GM12878 (cell line): ENCODE data around the gene SF3A1. TPM values are rescaled to one million over a fixed set of nuclear protein-coding genes. Genes with fewer than 3 reads are reported as not detected.

Experiments used
- ATAC-seq: fragments of 200-7000 bp; cut with Tn5 transposase; 3 replicates; pipeline ENCODE4 v1.9.1; 2020; ENCODE audit warnings: mild to moderate bottlenecking, moderate library complexity
- BruUV-seq: library from RNA; stranded (reverse); fragments of 400-500 nt; replicated peaks from 2 replicates; lab custom pipeline; 2021; lab: Mats Ljungman, UMichigan
- CTCF ChIA-PET: fragments of 300-600 bp; sonication (Branson Sonifier 250); formaldehyde crosslinking; extraction: SDS; loops from one replicate; lab custom pipeline; 2021; ENCODE audit warnings: inconsistent platforms; lab: Yijun Ruan, JAX
- POLR2A ChIA-PET: fragments of 350-600 bp; formaldehyde crosslinking; extraction: SDS; loops from one replicate; lab custom pipeline; 2021; ENCODE audit warnings: inconsistent platforms; lab: Charles Lee
- RAD21 ChIA-PET: fragments of 300-600 bp; sonication (Branson Sonifier 250); formaldehyde crosslinking; loops from one replicate; lab custom pipeline; 2023; ENCODE audit warnings: antibody characterized with exemption; ENCODE audit not compliant: unreplicated experiment; lab: Charles Lee
- SMC1A ChIA-PET: fragments of 300-600 bp; sonication (Branson Sonifier 250); formaldehyde crosslinking; loops from one replicate; lab custom pipeline; 2023; ENCODE audit not compliant: unreplicated experiment, uncharacterized antibody; lab: Charles Lee
- DNase-seq: peaks from one replicate; pipeline ENCODE4 v3.0.0-alpha.2; 2011; ENCODE audit warnings: low read depth, low spot score
- FAIRE-seq: peaks from 3 replicates; lab custom pipeline; 2011; peaks lifted over from hg19 to GRCh38; lab: Jason Lieb, UNC
- H2AFZ ChIP-seq: 2 replicates; pipeline ENCODE4 v1.6.0; 2011; ENCODE audit warnings: low read depth, low read length, control low read depth; ENCODE audit not compliant: control insufficient read depth
- H3K27ac ChIP-seq: 2 replicates; pipeline ENCODE4 v1.5.1; 2011; ENCODE audit warnings: control low read depth; ENCODE audit not compliant: control insufficient read depth, insufficient read depth
- H3K27me3 ChIP-seq, 2 experiments: replicated peaks in 1 of 2; 2 replicates each; pipeline versions ENCODE4 v1.6.0 to v1.6.1; 2011; ENCODE audit warnings: low read length in 1 of 2; ENCODE audit not compliant: control insufficient read depth in 2 of 2, insufficient read depth in 2 of 2
- H3K36me3 ChIP-seq, 2 experiments: 2 replicates each; pipeline ENCODE4 v1.5.1; 2011; ENCODE audit warnings: low read length in 1 of 2; ENCODE audit not compliant: control insufficient read depth in 2 of 2, insufficient read depth in 2 of 2
- H3K4me1 ChIP-seq: 2 replicates; pipeline ENCODE4 v1.6.1; 2011; ENCODE audit warnings: mild to moderate bottlenecking, low read length, moderate library complexity, mixed read lengths; ENCODE audit not compliant: control insufficient read depth, insufficient read depth
- H3K4me2 ChIP-seq: 2 replicates; pipeline ENCODE4 v1.6.0; 2011; ENCODE audit warnings: control low read depth; ENCODE audit not compliant: control insufficient read depth, insufficient read depth
- H3K4me3 ChIP-seq: fragments of 200-600 bp; sonication (generic); 2 replicates; pipeline ENCODE4 v1.5.1; 2016
- H3K79me2 ChIP-seq: 2 replicates; pipeline ENCODE4 v1.6.0; 2011; ENCODE audit warnings: low read length; ENCODE audit not compliant: control insufficient read depth, insufficient read depth
- H3K9ac ChIP-seq: 2 replicates; pipeline ENCODE4 v1.8.0; 2011; ENCODE audit warnings: low read length, control low read depth, mixed read lengths; ENCODE audit not compliant: control insufficient read depth, insufficient read depth
- H3K9me3 ChIP-seq: replicated peaks from 3 replicates; pipeline ENCODE4 v1.5.1; 2011; ENCODE audit warnings: mild to moderate bottlenecking, low read length; ENCODE audit not compliant: control insufficient read depth, insufficient read depth
- H4K20me1 ChIP-seq: 2 replicates; pipeline ENCODE4 v1.6.0; 2011; ENCODE audit not compliant: control insufficient read depth, insufficient read depth
- EZH2 ChIP-seq: IDR thresholded peaks from 2 replicates; pipeline ENCODE4 v1.6.1; 2012; ENCODE audit warnings: low read depth, mild to moderate bottlenecking, control low read depth, inconsistent platforms, low read length, borderline replicate concordance; ENCODE audit not compliant: control insufficient read depth
- NFIC ChIP-seq: IDR thresholded peaks from 2 replicates; pipeline ENCODE4 v1.6.1; 2012; ENCODE audit warnings: low read depth, mild to moderate bottlenecking, inconsistent platforms, low read length, moderate library complexity
- PKNOX1 ChIP-seq: fragments of 450-650 bp; IDR thresholded peaks from 2 replicates; pipeline ENCODE4 v1.6.1; 2016; ENCODE audit warnings: mild to moderate bottlenecking
- POLR2A ChIP-seq: IDR thresholded peaks from 2 replicates; pipeline ENCODE4 v1.6.1; 2011; ENCODE audit warnings: low read depth, mild to moderate bottlenecking, low read length
- RAD51 ChIP-seq: fragments of 450-650 bp; IDR thresholded peaks from 2 replicates; pipeline ENCODE4 v1.6.1; 2016; ENCODE audit warnings: moderate library complexity, mild to moderate bottlenecking, inconsistent platforms
- WGBS: methylation state at CpG from one replicate; pipeline ENCODE4 v1.1.6; 2016; ENCODE audit warnings: low lambda C conversion rate; ENCODE audit not compliant: insufficient replicate concordance, insufficient coverage; ENCODE audit errors: missing lambda C conversion rate; 5-methylcytosine and 5-hydroxymethylcytosine counted together
- in situ Hi-C: fragments of 300-500 bp; cut with MboI; formaldehyde crosslinking; loops from 9 replicates; pipeline ENCODE4 v1.14.3; 2018; ENCODE audit warnings: mixed read lengths
- intact Hi-C: fragments of 100-400 bp; cut with micrococcal nuclease; formaldehyde crosslinking; loops from one replicate; pipeline ENCODE4 v1.14.2; 2022; ENCODE audit not compliant: unreplicated experiment
- polyA plus RNA-seq, 11 experiments: library from polyadenylated mRNA; depleted of rRNA in 4 of 11; unstranded in 6 of 11; stranded (reverse) in 5 of 11; fragments of >200 nt; fragmentation: Nextera tagmentation in 4 of 11; fragmentation: Illumina TruSeq in 1 of 11; extraction: Ambion mirVana in 4 of 11; extraction: Trizol in 1 of 11; gene quantifications; 1 replicate in 1 of 11; 2 replicates in 10 of 11; pipeline versions ENCODE4 v1.2.1 to v1.2.3, GENCODE V29; 2011 to 2016; ENCODE audit warnings: inconsistent platforms in 2 of 11, missing spikeins in 2 of 11, low read depth in 1 of 11
- total RNA-seq, 4 experiments: library from RNA; depleted of rRNA in 3 of 4; stranded (reverse); fragments of >200 nt in 3 of 4; fragmentation: Illumina TruSeq in 1 of 4; extraction: Trizol in 1 of 4; gene quantifications; 2 replicates each; pipeline versions ENCODE4 v1.2.1 to v1.2.3, GENCODE V29; 2013 to 2021

SF3A1 gene
- total and polyA plus RNA-seq, 10 of the 15 experiments (the other 5 are each of a cell fraction or from before 2014, with no cell fraction given): 10.4 to 239 (median 46.0) TPM

GRCh38 chr22:30396871-30397655 is 40.4 kb upstream of the SF3A1 start, which contains the start of gene SEC14L2:
Gene SEC14L2 (plus strand): TSS chr22:30397018. CDS start chr22:30397117, 99 bp downstream.
- no TSS peak for BruUV-seq
- ATAC-seq: peak; percentile 59
- CTCF ChIA-PET: interaction anchor here (0.6 to 10.5 kb wide), 6 partner anchors 9 to 134 kb away, joined by 3 to 172 read pairs (median 5); partner anchors contain the start of genes CASTOR1 and MTFP1
- Histone ChIP-seq H3K4me3 (peak within 1 kb of the TSS; percentile 32; the same call in 1 of the 2 replicates), H4K20me1 (no peaks in the 10 kb centered on the region), H3K4me1 (peaks cover 18% of the 10 kb centered on the region), H3K79me2 (no peaks in the 10 kb centered on the region), H3K9ac (no peak within 1 kb of the TSS), H2AFZ (peak within 1 kb of the TSS; percentile 24), H3K9me3 (no peaks in the 10 kb centered on the region)
- in situ Hi-C loops (no loop called here), intact Hi-C loops (no loop called here)
- RAD21 ChIA-PET: interaction anchor here (0.6 to 11.5 kb wide), 3 partner anchors 26 to 149 kb away, joined by 3 to 137 read pairs (median 5); partner anchors contain the start of gene MTFP1
- no peak for FAIRE-seq
- POLR2A ChIA-PET: interaction anchor here (0.8 to 3.6 kb wide), 3 partner anchors 16 to 27 kb away, joined by 4 to 24 read pairs (median 11); no protein-coding TSS in a partner anchor
- no peak for DNase-seq
- TF ChIP-seq PKNOX1: no peak
- TF ChIP-seq EZH2: no peak
- peak; percentile 58 for TF ChIP-seq POLR2A
- TF ChIP-seq RAD51: no peak
- no peak for TF ChIP-seq NFIC
- TF ChIP-seq, all 136 proteins: peak for 1
- SMC1A ChIA-PET: interaction anchor here (0.8 to 1.7 kb wide), 3 partner anchors 26 to 28 kb away, joined by 3 to 6 read pairs (median 5); no protein-coding TSS in a partner anchor
- whole genome bisulfite sequencing: under 1% methylated on average over 37 of the region's 56 CpGs
- Histone ChIP-seq H3K27ac (no peak within 1 kb of the TSS), H3K27me3 (peaks cover 4 to 9% of the 10 kb centered on the region in 2 experiments), H3K36me3 (no peaks in the 10 kb centered on the region), H3K4me2 (peak within 1 kb of the TSS; percentile 62)
